Kidney glomerular epithelial cell (primary cell): ENCODE data around the gene CREBRF.

Source experiments
- DNase-seq: peaks from one replicate; lab custom pipeline; 2025; lab: John Stamatoyannopoulos, UW

The CREBRF gene

DNA sequence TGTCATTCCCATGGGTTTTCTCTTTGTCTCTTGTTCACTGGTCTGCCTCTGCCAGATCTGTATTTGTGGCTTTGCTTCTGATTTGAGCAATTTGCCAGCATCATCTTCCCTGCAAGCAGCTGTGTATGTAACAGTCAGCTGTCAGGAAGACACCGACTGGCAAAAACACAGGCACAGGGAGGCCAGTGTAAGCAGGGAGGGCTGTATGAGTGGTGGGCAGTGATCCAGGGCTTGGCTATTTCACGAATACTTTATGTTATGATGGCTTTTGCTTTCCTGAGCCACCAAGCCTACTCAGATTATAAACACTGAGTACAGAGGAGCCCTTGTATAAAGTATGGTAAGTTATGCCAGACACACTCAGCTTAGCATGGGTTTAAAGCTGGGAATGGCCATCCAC is 99.8 kb downstream of the CREBRF start:
- no peak for DNase-seq

GRCh38 chr5:173158366-173158765 is 102.2 kb downstream of the CREBRF start:
- no peak for DNase-seq

GRCh38 chr5:173159256-173159655 is 103.1 kb downstream of the CREBRF start:
- no peak for DNase-seq

GRCh38 chr5:173161148-173161547 is 105.0 kb downstream of the CREBRF start:
- no peak for DNase-seq

- no peak for DNase-seq
Measured at GRCh38 chr5:173163219-173163618, 107.1 kb downstream of the CREBRF start.

- no peak for DNase-seq
Measured at GRCh38 chr5:173165177-173166016, 109.2 kb downstream of the CREBRF start.

GRCh38 chr5:173172166-173172565 is 116.0 kb downstream of the CREBRF start:
- no peak for DNase-seq

- no peak for DNase-seq
Measured at GRCh38 chr5:173175523-173175922, 119.4 kb downstream of the CREBRF start.

DNA sequence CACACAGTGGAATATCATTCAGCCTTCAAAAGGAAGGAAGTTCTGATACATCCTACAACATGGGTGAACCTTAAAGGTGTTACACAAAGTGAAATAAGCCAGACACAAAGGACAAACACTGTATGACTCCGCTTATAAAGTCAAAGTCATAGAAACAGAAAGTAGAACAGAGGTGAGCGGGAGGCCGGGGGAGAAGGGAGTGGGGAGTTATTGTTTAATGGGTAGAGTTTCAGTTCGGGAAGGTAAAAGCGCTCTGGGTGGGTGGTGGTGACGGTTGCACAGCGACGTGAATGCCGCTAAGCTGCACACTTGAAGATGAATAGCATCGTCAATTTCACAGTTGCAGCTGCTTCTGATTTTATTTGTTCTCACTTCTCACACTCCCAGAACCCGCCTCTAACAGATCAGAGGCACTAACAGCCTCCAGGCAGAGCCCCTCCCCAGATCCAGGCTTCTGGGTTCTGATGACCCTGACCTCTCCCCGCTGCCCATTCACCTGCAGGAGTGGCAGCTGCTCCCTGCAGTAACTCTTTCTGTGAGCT is 122.3 kb downstream of the CREBRF start:
- no peak for DNase-seq

- no peak for DNase-seq
Measured at GRCh38 chr5:173180331-173180730, 124.2 kb downstream of the CREBRF start.

GRCh38 chr5:173187054-173187743 is 131.0 kb downstream of the CREBRF start:
- DNase-seq = no peak

DNA sequence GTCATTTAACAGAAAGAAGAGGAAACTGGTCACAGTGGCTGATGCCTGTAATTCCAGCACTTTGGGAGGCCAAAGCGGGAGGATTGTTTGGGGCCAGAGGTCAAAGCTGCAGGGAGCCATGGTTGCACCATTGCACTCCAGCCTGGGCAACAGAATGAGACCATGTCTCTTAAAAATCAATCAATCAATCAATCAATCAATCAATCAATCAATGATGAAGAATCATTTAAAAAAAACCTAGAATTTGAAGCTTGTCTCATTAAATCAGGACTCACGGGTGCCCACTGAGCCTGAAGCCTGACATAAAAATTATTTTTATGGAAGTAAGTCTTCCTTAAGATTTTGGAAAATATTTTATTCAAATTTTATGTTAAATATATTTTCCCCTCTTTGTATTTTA is 132.1 kb downstream of the CREBRF start:
- no peak for DNase-seq
